Diencephalon (tissue), 1 donor: ENCODE measurements around the gene PEX11A. TPM values are rescaled to one million over a fixed set of nuclear protein-coding genes. Genes with fewer than 3 reads are reported as not detected.

Experiments used
- small RNA-seq: library from RNA; depleted of rRNA; stranded (forward); fragments of <200 nt; gene quantifications from one replicate; pipeline ENCODE3, GENCODE V24; 2014
- total RNA-seq: library from RNA; depleted of rRNA; stranded (reverse); fragments of >200 nt; gene quantifications from one replicate; pipeline ENCODE4 v1.2.3, GENCODE V29; 2014

Gene PEX11A
- 17.5 TPM for total RNA-seq

GRCh38 chr15:89690276-89691218 lies at the start of gene PEX11A, which contains the start of gene WDR93:
Gene PEX11A, minus strand, starts transcription at chr15:89690754. Its CDS starts 122 bp downstream, at chr15:89690632.
Gene WDR93, plus strand, starts transcription at chr15:89690811. Its CDS starts 10,936 bp downstream, at chr15:89701747.

GRCh38 chr15:89679212-89679611 lies 11.3 kb downstream of the PEX11A start, which contains the start of gene PLIN1:
Gene PLIN1, minus strand, starts transcription at chr15:89679367. Its CDS starts 1,878 bp downstream, at chr15:89677489.

GRCh38 chr15:89654847-89655805 lies 35.4 kb downstream of the PEX11A start, which contains the start of gene KIF7:
Gene KIF7, minus strand, starts transcription at chr15:89655467. Its CDS starts 2,537 bp downstream, at chr15:89652930.

Small RNA genes lying within 50 kb of the gene (small RNA-seq; reads per million reads assigned to genes)
- gene RNU6-132P, result not detected

Other genes with a start within 250 kb of the PEX11A start
- 1.8 TPM for gene RHCG, start 194.2 kb downstream of the PEX11A start, total RNA-seq
- gene TICRR, start 115.3 kb downstream of the PEX11A start, total RNA-seq, result 2.8 TPM
- gene KIF7, start 35.3 kb downstream of the PEX11A start, total RNA-seq, result 5.1 TPM
- under 0.01 TPM for gene PLIN1, start 11.4 kb downstream of the PEX11A start, total RNA-seq
- 2.1 TPM for gene WDR93, start 57 bp upstream of the PEX11A start, total RNA-seq
- 2.5 TPM for gene MESP1, start 60.5 kb upstream of the PEX11A start, total RNA-seq
- gene MESP2, start 85.6 kb upstream of the PEX11A start, total RNA-seq, result 0.92 TPM
- gene ANPEP, start 124.1 kb upstream of the PEX11A start, total RNA-seq, result 0.69 TPM
- gene AP3S2, start 203.2 kb upstream of the PEX11A start, total RNA-seq, result 60.2 TPM
- 24.5 TPM for gene ARPIN, start 222.2 kb upstream of the PEX11A start, total RNA-seq